Gastrocnemius medialis (tissue), 4 donors: ENCODE results near the gene DMWD.

Experiments used
- CTCF ChIP-seq, 5 experiments: fragments of 450-650 bp in 3 of 5; fragments of 200-600 bp in 2 of 5; sonication (generic) in 2 of 5; IDR thresholded peaks in 4 of 5; conservative IDR thresholded peaks in 1 of 5; 1 replicate in 4 of 5; 2 replicates in 1 of 5; pipeline ENCODE4 v1.5.1; 2016 to 2019; ENCODE audit warnings: antibody characterized with exemption in 5 of 5, mild to moderate bottlenecking in 3 of 5, moderate library complexity in 3 of 5
- POLR2A ChIP-seq, 2 donors: fragments of 450-650 bp; IDR thresholded peaks; one replicate each; pipeline ENCODE4 v1.6.1; 2017; ENCODE audit warnings: antibody characterized with exemption in 2 of 2, mild to moderate bottlenecking in 2 of 2, moderate library complexity in 2 of 2

DNA sequence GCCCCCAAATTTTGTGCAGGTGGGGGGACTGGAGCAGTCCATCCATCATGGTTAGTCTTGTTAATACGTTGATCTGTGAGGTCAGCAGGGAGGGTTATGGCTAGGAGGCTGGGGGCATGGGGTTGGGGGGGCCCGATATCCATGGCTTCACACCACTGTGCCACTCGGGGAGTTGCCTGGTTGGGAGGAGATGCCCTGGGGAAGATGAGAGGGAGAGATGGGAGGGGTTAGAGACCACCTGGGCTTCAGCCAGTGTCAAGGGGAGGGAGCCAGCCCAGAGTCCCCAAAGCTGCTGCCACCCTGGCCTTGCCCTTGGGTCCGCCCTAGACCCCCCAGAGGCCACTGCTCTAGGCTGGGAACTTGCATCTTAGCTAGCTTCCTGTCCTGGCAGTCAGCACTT lies 8.5 kb downstream of the DMWD start:
- TF ChIP-seq CTCF (IDR thresholded peaks at IDR 0.05 in 4 of 5, conservative IDR thresholded peaks at IDR 0.05 in 1 of 5) (no peak), POLR2A (IDR thresholded peaks at IDR 0.05) (no peak)
